GM12874 (cell line): ENCODE results near the gene GTF2IRD1.

Source experiments
- CTCF ChIP-seq: IDR thresholded peaks from 2 replicates; pipeline ENCODE4 v1.5.1; 2011; ENCODE audit warnings: low read depth, mild to moderate bottlenecking, control low read depth, low read length, moderate library complexity; ENCODE audit not compliant: insufficient read depth

GTF2IRD1 gene

GRCh38 chr7:74410772-74411171, 42.9 kb upstream of the GTF2IRD1 start:
- no peak for TF ChIP-seq CTCF

- no peak for TF ChIP-seq CTCF
Measured at GRCh38 chr7:74412056-74412455, 41.6 kb upstream of the GTF2IRD1 start.

- no peak for TF ChIP-seq CTCF
Measured at GRCh38 chr7:74412603-74413002, 41.1 kb upstream of the GTF2IRD1 start.

GRCh38 chr7:74417419-74417971, 36.2 kb upstream of the GTF2IRD1 start:
- peak; percentile 99 for TF ChIP-seq CTCF

GRCh38 chr7:74418076-74418475, 35.6 kb upstream of the GTF2IRD1 start:
- no peak for TF ChIP-seq CTCF

- TF ChIP-seq CTCF: no peak
Measured at GRCh38 chr7:74418538-74418937, 35.2 kb upstream of the GTF2IRD1 start.

GRCh38 chr7:74420006-74420405, 33.7 kb upstream of the GTF2IRD1 start:
- no peak for TF ChIP-seq CTCF
